ENCODE results near the gene MAP3K10. TPM values are rescaled to one million over a fixed set of nuclear protein-coding genes. Genes with fewer than 3 reads are reported as not detected.

Gene MAP3K10
- total and polyA plus RNA-seq, 2 donors from 2014 or later = 15.0 to 17.3 TPM

DNA sequence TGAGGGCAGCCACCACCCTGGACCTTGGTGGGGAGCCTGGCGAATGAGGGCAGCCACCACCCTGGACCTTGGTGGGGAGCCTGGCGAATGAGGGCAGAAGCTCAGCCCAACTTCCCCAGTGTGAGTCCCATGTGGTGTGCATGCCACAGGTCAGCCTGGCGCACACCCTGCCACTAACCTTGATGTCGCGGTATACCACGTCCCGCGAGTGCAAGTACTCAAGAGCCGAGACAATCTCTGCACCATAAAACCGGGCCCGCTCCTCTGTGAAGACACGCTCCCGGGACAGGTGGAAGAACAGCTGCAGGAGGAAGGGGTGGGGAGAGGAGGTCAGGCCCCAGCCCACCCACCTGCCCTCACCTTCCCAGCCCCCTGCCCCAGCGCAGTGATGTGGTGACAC, 46.6 kb downstream of the MAP3K10 start:
- no peak overlapping the region for H3K9ac ChIP-seq (ENCODE audit: low read length in 3 of 3)
- peak in 1 of 5 donors; percentile 48 for DNase-seq
- TF ChIP-seq, protein P1, sequence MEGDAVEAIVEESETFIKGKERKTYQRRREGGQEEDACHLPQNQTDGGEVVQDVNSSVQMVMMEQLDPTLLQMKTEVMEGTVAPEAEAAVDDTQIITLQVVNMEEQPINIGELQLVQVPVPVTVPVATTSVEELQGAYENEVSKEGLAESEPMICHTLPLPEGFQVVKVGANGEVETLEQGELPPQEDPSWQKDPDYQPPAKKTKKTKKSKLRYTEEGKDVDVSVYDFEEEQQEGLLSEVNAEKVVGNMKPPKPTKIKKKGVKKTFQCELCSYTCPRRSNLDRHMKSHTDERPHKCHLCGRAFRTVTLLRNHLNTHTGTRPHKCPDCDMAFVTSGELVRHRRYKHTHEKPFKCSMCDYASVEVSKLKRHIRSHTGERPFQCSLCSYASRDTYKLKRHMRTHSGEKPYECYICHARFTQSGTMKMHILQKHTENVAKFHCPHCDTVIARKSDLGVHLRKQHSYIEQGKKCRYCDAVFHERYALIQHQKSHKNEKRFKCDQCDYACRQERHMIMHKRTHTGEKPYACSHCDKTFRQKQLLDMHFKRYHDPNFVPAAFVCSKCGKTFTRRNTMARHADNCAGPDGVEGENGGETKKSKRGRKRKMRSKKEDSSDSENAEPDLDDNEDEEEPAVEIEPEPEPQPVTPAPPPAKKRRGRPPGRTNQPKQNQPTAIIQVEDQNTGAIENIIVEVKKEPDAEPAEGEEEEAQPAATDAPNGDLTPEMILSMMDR (IDR thresholded peaks at IDR 0.05; ENCODE audit: borderline replicate concordance, extremely low read depth, insufficient read depth) = no peak
- H3K4me1 ChIP-seq (ENCODE audit: control insufficient read depth in 2 of 3, insufficient read depth in 2 of 3, low read depth in 1 of 3, low read length in 3 of 3) = peaks cover 0 to 9% (median 0%) of the 10 kb centered on the region in 3 donors
- FAIRE-seq = no peak
- H3K4me3 ChIP-seq (ENCODE audit: low read length in 3 of 3) = no peak overlapping the region
- no peaks in the 10 kb centered on the region for H3K9me3 ChIP-seq (ENCODE audit: control insufficient read depth in 2 of 3, insufficient read depth in 1 of 3, low read length in 3 of 3)
- H3K27me3 ChIP-seq (ENCODE audit: control insufficient read depth, insufficient read depth, low read length) = no peaks in the 10 kb centered on the region
- H3K27ac ChIP-seq (ENCODE audit: low read depth in 2 of 2, low read length in 2 of 2) = no peak overlapping the region
- peaks cover 4 to 56% (median 30%) of the 10 kb centered on the region in 3 donors for H3K36me3 ChIP-seq (ENCODE audit: control insufficient read depth in 2 of 3, insufficient read depth in 3 of 3, low read length in 3 of 3)
- intact Hi-C loops (cut with DNase I) = no loop called here

DNA sequence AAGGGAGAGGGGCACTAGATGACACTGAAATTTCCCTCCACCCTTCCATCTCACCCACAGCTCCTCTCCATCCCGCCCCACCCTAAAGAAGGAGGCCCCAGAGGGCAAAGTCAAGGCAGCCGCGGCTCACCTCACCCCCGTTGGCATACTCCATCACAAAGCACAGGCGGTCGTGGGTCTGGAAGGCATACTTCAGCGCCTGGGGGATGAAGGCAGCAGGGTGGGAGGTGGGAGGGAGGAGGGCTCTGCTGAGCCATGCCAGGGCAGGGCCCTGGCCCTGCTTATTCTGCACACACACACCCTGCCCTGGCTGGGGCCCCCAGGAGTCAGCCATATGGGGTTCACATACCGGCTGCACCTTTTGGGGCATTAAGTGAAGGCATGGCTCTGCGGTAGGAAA, 47.5 kb downstream of the MAP3K10 start:
- H3K4me3 ChIP-seq (ENCODE audit: low read length in 3 of 3) = no peak overlapping the region
- peaks cover 4 to 52% (median 30%) of the 10 kb centered on the region in 3 donors for H3K36me3 ChIP-seq (ENCODE audit: control insufficient read depth in 2 of 3, insufficient read depth in 3 of 3, low read length in 3 of 3)
- DNase-seq = peak in 1 of 5 donors; percentile 49
- no peak for FAIRE-seq
- H3K27me3 ChIP-seq (ENCODE audit: control insufficient read depth, insufficient read depth, low read length) = no peaks in the 10 kb centered on the region
- no peak overlapping the region for H3K27ac ChIP-seq (ENCODE audit: low read depth in 2 of 2, low read length in 2 of 2)
- intact Hi-C loops (cut with DNase I) = no loop called here
- H3K9me3 ChIP-seq (ENCODE audit: control insufficient read depth in 2 of 3, insufficient read depth in 1 of 3, low read length in 3 of 3) = no peaks in the 10 kb centered on the region
- TF ChIP-seq, protein P1 (IDR thresholded peaks at IDR 0.05; ENCODE audit: borderline replicate concordance, extremely low read depth, insufficient read depth) = no peak
- H3K9ac ChIP-seq (ENCODE audit: low read length in 3 of 3) = no peak overlapping the region
- peaks cover 0 to 9% (median 4%) of the 10 kb centered on the region in 3 donors for H3K4me1 ChIP-seq (ENCODE audit: control insufficient read depth in 2 of 3, insufficient read depth in 2 of 3, low read depth in 1 of 3, low read length in 3 of 3)

GRCh38 chr19:40239415-40240226, 48.4 kb downstream of the MAP3K10 start:
- Histone ChIP-seq H3K9ac (ENCODE audit: low read length in 3 of 3) (no peak overlapping the region), H3K36me3 (ENCODE audit: control insufficient read depth in 2 of 3, insufficient read depth in 3 of 3, low read length in 3 of 3) (peaks cover 4 to 52% (median 30%) of the 10 kb centered on the region in 3 donors), H3K27ac (ENCODE audit: low read depth in 2 of 2, low read length in 2 of 2) (no peak overlapping the region), H3K4me3 (ENCODE audit: low read length in 3 of 3) (no peak overlapping the region), H3K9me3 (ENCODE audit: control insufficient read depth in 2 of 3, insufficient read depth in 1 of 3, low read length in 3 of 3) (no peaks in the 10 kb centered on the region), H3K4me1 (ENCODE audit: control insufficient read depth in 2 of 3, insufficient read depth in 2 of 3, low read depth in 1 of 3, low read length in 3 of 3) (peaks cover 0 to 9% (median 4%) of the 10 kb centered on the region in 3 donors), H3K27me3 (ENCODE audit: control insufficient read depth, insufficient read depth, low read length) (no peaks in the 10 kb centered on the region)
- DNase-seq = no peak
- intact Hi-C loops (cut with DNase I) = no loop called here
- no peak for FAIRE-seq
- TF ChIP-seq, protein P1 (IDR thresholded peaks at IDR 0.05; ENCODE audit: borderline replicate concordance, extremely low read depth, insufficient read depth) = no peak
